Stimulated activated CD4-positive, alpha-beta T cell treated with anti-CD3 and anti-CD28 coated beads, Interleukin-1b, Interleukin-23, amount 100 ng/mL, for 48 hours (primary cell): ENCODE data around the gene VPS37C.

Source experiments
- DNase-seq: peaks from one replicate; pipeline ENCODE4 v3.0.0-alpha.2; 2020

Gene VPS37C

GRCh38 chr11:61092280-61092766 is 68.9 kb downstream of the VPS37C start:
- peak; percentile 69 for DNase-seq

- DNase-seq = peak; percentile 71
Observed at GRCh38 chr11:61091373-61092279, 69.6 kb downstream of the VPS37C start.

GRCh38 chr11:61090982-61091372 is 70.2 kb downstream of the VPS37C start:
- DNase-seq = no peak

- no peak for DNase-seq
Observed at GRCh38 chr11:61090521-61090920, 70.7 kb downstream of the VPS37C start.

GRCh38 chr11:61089806-61090491 is 71.3 kb downstream of the VPS37C start:
- DNase-seq = no peak

- DNase-seq = no peak
Observed at GRCh38 chr11:61087426-61088119, 73.7 kb downstream of the VPS37C start.

- peak; percentile 75 for DNase-seq
Observed at GRCh38 chr11:61083601-61084147, 77.6 kb downstream of the VPS37C start.

- DNase-seq = peak; percentile 72
Observed at GRCh38 chr11:61082931-61083531, 78.2 kb downstream of the VPS37C start.

- DNase-seq = no peak
Observed at GRCh38 chr11:61082062-61082870, 79.0 kb downstream of the VPS37C start.

- no peak for DNase-seq
Observed at GRCh38 chr11:61080986-61081590, 80.1 kb downstream of the VPS37C start.

GRCh38 chr11:61080526-61080925 is 80.7 kb downstream of the VPS37C start:
- no peak for DNase-seq
